Mesothelial cell of epicardium (in vitro differentiated cells): ENCODE measurements around the gene VMP1. TPM values are rescaled to one million over a fixed set of nuclear protein-coding genes. Genes with fewer than 3 reads are reported as not detected.
"Not testable (repeated sequence)": the region's sequence is repeated elsewhere in the genome, so short reads cannot be mapped to it uniquely, and the experiment has no call there.

ENCODE experiments used
- DNase-seq, 2 experiments: peaks; one replicate each; pipeline ENCODE4 v3.0.0; 2021; ENCODE audit warnings: low spot score in 2 of 2; ENCODE audit not compliant: unreplicated experiment in 2 of 2
- H3K27ac Mint-ChIP-seq: 2 replicates; pipeline ENCODE4 v1.8.0; 2021; ENCODE audit warnings: mixed read lengths
- H3K27me3 Mint-ChIP-seq: 2 replicates; pipeline ENCODE4 v1.8.0; 2021; ENCODE audit warnings: low read depth, mixed read lengths
- H3K36me3 Mint-ChIP-seq: 2 replicates; pipeline ENCODE4 v1.8.0; 2021; ENCODE audit warnings: mixed read lengths
- H3K4me1 Mint-ChIP-seq: 2 replicates; pipeline ENCODE4 v1.8.0; 2021; ENCODE audit warnings: mixed read lengths
- H3K4me3 Mint-ChIP-seq: 2 replicates; pipeline ENCODE4 v1.8.0; 2021; ENCODE audit warnings: mild to moderate bottlenecking, moderate library complexity, mixed read lengths
- H3K9me3 Mint-ChIP-seq: 2 replicates; pipeline ENCODE4 v1.8.0; 2021; ENCODE audit warnings: mixed read lengths
- total RNA-seq: library from RNA; stranded (reverse); gene quantifications from 3 replicates; pipeline ENCODE4 v1.2.1, GENCODE V29; 2021
- TF ChIP-seq, protein P1 (sequence below): fragments of 200-600 bp; sonication (generic); IDR thresholded peaks from one replicate; pipeline ENCODE4 v1.5.0; 2021; ENCODE audit warnings: antibody characterized with exemption; ENCODE audit not compliant: unreplicated experiment

VMP1 gene
- total RNA-seq, 1 donor from 2014 or later, result 208 TPM

DNA sequence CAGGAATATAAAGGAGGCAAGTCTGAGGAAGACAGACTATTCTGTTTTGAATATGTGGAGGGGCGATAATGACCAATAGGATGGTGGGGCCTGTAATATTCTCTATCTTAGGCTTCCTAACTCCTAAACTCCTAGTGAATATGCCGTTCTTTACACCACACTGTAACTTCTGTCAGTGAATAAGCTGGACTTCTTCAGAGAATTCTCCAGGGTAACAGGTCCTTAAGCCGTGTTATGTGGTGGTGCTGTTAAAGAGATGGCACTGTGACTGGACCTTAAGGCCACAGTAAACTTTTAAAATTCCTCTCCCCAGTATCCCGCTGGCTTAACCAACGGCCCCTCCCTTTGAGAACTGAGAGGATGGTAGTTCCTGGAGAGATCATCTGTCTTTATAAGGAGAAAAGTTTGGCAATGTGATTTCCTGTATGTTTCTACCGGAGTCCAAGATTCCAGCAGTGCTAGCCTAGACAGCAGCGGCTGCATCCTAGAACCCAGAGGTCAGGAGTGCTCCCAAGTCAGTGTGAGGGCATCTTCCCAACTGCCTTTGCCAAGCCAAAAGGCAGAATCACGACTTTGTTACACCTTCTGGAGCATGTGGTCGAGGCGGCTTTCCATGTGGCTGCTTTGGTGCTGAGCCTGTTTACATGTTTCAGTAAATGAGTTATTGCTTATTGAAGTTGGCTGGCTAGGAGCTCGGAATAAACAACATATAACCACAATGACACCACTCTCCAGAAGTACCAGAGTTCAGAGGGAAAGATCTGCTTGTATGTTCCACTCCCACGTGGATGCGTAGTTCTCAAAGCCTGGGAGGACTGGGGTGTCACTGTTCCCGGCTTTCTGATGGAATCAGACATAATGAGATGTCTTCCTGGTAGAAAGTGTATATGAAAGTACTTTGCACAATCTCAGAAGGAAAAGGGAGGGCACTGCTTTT lies 144.3 kb downstream of the VMP1 start:
- TF ChIP-seq, protein P1, sequence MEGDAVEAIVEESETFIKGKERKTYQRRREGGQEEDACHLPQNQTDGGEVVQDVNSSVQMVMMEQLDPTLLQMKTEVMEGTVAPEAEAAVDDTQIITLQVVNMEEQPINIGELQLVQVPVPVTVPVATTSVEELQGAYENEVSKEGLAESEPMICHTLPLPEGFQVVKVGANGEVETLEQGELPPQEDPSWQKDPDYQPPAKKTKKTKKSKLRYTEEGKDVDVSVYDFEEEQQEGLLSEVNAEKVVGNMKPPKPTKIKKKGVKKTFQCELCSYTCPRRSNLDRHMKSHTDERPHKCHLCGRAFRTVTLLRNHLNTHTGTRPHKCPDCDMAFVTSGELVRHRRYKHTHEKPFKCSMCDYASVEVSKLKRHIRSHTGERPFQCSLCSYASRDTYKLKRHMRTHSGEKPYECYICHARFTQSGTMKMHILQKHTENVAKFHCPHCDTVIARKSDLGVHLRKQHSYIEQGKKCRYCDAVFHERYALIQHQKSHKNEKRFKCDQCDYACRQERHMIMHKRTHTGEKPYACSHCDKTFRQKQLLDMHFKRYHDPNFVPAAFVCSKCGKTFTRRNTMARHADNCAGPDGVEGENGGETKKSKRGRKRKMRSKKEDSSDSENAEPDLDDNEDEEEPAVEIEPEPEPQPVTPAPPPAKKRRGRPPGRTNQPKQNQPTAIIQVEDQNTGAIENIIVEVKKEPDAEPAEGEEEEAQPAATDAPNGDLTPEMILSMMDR, result no peak
- Mint-ChIP-seq H3K4me3 (no peak overlapping the region), H3K36me3 (no peaks in the 10 kb centered on the region), H3K9me3 (no peaks in the 10 kb centered on the region), H3K27ac (peak overlapping the region; percentile 97), H3K27me3 (no peaks in the 10 kb centered on the region), H3K4me1 (peaks cover 41% of the 10 kb centered on the region)
- DNase-seq, result no peak

DNA sequence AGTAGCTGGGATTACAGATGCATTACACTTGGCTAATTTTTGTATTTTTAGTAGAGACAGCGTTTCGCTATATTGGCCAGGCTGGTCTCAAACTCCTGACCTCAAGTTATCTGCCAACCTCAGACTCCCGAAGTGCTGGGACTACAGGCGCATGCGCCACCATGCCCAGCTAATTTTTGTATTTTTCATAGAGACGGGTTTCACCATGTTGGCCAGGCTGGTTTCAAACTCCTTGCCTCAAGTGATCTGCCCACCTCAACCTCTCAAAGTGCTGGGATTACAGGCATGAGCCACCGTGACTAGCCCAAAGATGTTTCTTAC lies 145.4 kb downstream of the VMP1 start:
- H3K27me3 Mint-ChIP-seq, H3K4me3 Mint-ChIP-seq, H3K9me3 Mint-ChIP-seq, DNase-seq, H3K36me3 Mint-ChIP-seq: not testable (repeated sequence)
- H3K27ac Mint-ChIP-seq, result peak overlapping the region; percentile 97
- peaks cover 41% of the 10 kb centered on the region for H3K4me1 Mint-ChIP-seq

DNA sequence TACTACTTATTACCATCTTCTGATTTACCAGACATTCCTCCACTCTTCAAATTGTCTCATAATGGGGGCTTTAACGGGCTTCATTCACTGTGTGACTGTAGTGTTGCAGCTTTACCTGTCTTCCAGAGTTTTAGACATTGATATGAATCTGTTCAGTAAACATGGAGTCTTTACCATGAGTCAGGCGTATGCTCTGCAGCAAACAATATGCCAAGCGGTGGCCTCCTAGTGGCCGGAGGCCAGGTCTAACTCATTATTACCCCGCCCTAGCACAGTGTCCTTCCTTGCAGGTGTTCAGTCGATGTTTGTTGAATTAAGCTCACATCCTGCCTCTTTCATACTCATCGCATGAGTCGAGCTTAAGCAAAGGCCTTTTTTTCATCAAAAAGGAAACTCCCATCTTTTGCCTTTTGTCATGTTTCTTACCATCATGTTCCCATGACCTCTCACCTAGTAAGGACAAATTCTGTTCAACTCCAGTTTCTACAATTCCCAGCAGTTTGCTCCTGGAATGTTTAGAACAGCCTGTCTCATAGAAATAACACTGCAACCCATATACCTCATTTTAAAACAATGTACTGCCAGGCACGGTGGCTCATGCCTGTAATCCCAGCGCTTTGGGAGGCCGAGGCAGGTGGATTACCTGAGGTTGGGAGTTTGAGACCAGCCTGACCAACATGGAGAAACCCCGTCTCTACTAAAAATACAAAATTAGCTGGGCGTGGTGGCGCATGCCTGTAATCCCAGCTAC lies 145.9 kb downstream of the VMP1 start:
- TF ChIP-seq, protein P1, result peak; percentile 25
- Mint-ChIP-seq H3K4me3 (no peak overlapping the region), H3K4me1 (peaks cover 44% of the 10 kb centered on the region), H3K27ac (peak overlapping the region; percentile 97), H3K27me3 (no peaks in the 10 kb centered on the region), H3K9me3 (no peaks in the 10 kb centered on the region), H3K36me3 (no peaks in the 10 kb centered on the region)
- no peak for DNase-seq

DNA sequence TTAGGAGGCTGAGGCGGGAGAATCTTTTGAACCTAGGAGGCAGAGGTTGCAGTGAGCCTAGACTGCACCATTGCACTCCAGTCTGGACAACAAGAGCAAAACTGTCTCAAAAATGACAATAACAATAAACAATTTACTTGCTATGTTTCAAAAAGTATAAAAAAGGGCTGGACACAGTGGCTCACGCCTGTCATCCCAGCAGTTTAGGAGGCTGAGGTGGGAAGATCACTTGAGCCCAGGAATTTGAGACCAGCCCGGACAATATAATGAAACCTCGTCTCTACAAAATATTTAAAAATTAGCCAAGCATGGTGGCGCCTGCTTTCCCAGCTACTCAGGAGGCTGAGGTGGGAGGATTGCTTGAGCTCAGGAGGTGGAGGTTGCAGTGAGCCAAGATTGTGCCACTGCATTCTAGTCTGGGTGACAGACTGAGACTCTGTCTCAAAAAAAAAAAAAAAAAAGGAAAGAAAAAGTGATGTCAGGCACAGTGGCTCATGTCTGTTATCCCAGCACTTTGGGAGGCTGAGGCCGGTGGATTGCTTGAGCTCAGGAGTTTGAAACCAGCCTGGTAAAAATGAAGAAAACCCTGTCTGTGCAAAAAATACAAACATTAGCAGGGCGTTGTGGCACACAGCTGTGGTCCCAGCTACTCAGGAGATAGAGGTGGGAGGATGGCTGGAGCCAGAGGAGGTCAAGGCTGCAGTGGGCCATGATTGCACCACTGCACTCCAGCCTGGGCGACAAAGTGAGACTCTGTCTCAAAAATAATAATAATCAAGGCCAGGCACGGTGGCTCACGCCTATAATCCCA lies 146.7 kb downstream of the VMP1 start:
- not testable (repeated sequence) for H3K36me3 Mint-ChIP-seq, DNase-seq, H3K4me3 Mint-ChIP-seq, H3K9me3 Mint-ChIP-seq, H3K27me3 Mint-ChIP-seq
- H3K27ac Mint-ChIP-seq, result peak overlapping the region; percentile 47
- H3K4me1 Mint-ChIP-seq, result peaks cover 46% of the 10 kb centered on the region

DNA sequence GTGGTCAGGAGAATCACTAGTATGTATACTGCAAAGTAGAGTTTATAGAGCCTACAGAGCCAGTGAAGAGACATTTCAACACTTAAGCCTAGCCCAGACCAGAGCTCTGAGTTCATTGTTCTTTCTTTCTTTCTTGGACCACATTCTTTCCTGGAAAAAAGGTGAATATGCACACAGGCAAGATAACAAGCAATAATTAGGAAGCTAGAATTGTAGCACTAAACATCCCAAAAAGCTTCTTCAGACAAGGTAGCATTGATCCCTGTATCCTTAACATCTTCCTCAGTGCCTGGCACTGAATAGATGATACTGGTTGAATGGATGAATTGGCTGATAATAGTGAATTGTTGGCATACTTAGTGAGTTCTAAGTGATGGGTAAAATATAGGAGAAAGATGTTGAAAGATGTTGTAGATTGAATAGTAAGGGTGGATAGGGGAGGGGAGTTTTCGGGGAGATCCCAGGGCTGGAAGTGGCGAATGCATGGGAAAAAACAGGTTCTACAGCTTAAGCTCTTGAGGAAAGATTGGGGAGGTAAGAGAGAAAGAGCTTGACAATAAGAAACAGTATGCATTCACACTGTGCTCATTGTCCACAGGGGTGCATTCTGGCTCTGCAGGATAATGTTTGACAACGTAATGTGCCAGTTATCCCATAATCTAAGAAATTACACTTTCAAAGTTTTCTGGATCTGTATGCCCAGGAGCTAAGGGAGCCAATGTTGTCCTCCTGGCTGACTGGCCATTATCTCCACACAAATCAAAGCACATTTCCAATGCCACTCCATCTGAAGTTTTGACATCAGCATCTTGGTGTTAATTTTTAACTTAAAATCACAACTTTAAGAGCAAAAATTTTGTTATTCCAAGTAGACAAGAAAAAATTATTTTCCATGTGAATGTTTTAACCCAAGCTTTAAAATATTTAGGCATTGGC lies 149.7 kb downstream of the VMP1 start:
- H3K9me3 Mint-ChIP-seq, result no peaks in the 10 kb centered on the region
- TF ChIP-seq, protein P1, result no peak
- H3K36me3 Mint-ChIP-seq, result peaks cover 4% of the 10 kb centered on the region
- DNase-seq, result no peak
- peaks cover 41% of the 10 kb centered on the region for H3K4me1 Mint-ChIP-seq
- peak overlapping the region; percentile 55 for H3K27ac Mint-ChIP-seq
- no peak overlapping the region for H3K4me3 Mint-ChIP-seq
- no peaks in the 10 kb centered on the region for H3K27me3 Mint-ChIP-seq
